Measurements from ENCODE around the gene DKK3.

Gene DKK3

DNA sequence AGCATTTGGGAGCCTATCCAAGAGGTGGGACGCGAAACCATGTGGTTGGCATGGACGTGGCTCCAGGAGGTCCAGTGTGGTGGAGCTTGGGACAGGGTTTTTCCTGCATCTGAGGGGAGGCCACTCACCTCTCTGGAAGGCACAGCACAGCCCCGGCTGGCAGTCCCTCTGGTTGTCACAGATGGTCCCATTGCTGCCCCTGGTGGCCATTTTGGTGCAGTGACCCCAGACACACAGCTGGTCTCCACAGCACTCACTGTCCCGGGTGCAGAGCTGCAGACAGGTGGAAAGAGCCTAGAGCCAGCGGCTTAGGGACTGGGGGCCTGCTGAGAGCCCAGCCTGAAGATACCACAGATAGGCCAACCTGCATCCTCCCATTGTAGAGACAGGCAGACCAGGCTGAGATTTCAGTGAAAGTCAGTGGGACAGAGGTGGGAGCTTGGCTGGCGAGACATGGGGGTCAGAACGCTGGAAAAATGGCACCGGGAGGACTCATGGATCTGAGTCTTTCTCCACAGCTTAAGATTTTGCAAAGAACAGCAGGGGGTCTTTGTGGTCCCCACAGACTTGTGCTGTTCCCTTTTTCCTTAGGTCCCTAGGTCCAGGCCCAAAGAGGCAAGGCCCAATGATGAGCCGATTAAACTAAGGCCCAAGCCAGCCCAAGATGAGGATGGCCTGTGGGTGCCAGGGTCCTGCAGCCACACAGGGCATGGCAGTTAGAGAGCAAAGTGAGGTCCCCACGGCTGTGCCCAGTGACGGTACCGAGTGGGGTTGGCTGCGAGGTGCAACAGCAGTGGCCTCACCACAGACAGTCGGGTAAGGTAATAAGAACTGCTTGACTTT, 41.4 kb downstream of the DKK3 start:
- Histone ChIP-seq H3K79me2 (ENCODE audit: insufficient read depth, low read depth) (no peaks in the 10 kb centered on the region), H3K4me3 (IDR thresholded peaks at IDR 0.05; ENCODE audit: insufficient read depth, low read depth, low read length) (no peak overlapping the region), H4K20me1 (ENCODE audit: insufficient read depth) (no peaks in the 10 kb centered on the region), H3K9ac (no peak overlapping the region), H3K27ac (no peak overlapping the region), H3K27me3 (ENCODE audit: insufficient read depth, low read depth) (no peaks in the 10 kb centered on the region), H2AFZ (ENCODE audit: low read depth) (no peak overlapping the region; the same call in 1 of the 2 replicates), H3K4me2 (no peak overlapping the region), H3K4me1 (ENCODE audit: low read depth, poor library complexity, severe bottlenecking) (no peaks in the 10 kb centered on the region), H3K36me3 (ENCODE audit: insufficient read depth) (no peaks in the 10 kb centered on the region)
- TF ChIP-seq CTCF (conservative IDR thresholded peaks at IDR 0.05; ENCODE audit: low read depth, low read length): peak; percentile 89

DNA sequence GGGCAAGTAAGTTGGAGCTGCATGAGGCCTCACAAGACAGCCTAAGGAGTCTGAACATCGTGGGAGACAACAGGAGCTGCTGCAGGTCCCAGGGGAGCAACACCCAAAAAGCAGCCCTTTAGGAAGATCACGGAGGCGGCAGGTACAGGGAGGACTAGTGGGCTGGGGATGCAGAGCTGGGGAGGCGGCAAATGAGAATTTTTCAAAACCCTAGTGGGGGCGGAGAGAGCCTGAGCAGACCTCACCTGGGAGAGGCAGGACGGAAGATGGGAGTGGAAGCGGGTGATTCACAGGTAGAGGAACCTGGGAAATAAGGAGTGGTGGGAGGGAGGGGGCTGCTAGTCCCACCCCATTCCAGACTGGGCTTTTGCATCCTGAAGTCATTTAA, 42.1 kb downstream of the DKK3 start:
- H3K27ac ChIP-seq: no peak overlapping the region
- H3K4me3 ChIP-seq (IDR thresholded peaks at IDR 0.05; ENCODE audit: insufficient read depth, low read depth, low read length): no peak overlapping the region
- TF ChIP-seq CTCF (conservative IDR thresholded peaks at IDR 0.05; ENCODE audit: low read depth, low read length): no peak
- H3K4me1 ChIP-seq (ENCODE audit: low read depth, poor library complexity, severe bottlenecking): no peaks in the 10 kb centered on the region
- H3K9ac ChIP-seq: no peak overlapping the region
- H2AFZ ChIP-seq (ENCODE audit: low read depth): no peak overlapping the region; the same call in 1 of the 2 replicates
- H3K4me2 ChIP-seq: no peak overlapping the region
- H3K36me3 ChIP-seq (ENCODE audit: insufficient read depth): no peaks in the 10 kb centered on the region
- H3K27me3 ChIP-seq (ENCODE audit: insufficient read depth, low read depth): no peaks in the 10 kb centered on the region
- no peaks in the 10 kb centered on the region for H3K79me2 ChIP-seq (ENCODE audit: insufficient read depth, low read depth)
- no peaks in the 10 kb centered on the region for H4K20me1 ChIP-seq (ENCODE audit: insufficient read depth)

DNA sequence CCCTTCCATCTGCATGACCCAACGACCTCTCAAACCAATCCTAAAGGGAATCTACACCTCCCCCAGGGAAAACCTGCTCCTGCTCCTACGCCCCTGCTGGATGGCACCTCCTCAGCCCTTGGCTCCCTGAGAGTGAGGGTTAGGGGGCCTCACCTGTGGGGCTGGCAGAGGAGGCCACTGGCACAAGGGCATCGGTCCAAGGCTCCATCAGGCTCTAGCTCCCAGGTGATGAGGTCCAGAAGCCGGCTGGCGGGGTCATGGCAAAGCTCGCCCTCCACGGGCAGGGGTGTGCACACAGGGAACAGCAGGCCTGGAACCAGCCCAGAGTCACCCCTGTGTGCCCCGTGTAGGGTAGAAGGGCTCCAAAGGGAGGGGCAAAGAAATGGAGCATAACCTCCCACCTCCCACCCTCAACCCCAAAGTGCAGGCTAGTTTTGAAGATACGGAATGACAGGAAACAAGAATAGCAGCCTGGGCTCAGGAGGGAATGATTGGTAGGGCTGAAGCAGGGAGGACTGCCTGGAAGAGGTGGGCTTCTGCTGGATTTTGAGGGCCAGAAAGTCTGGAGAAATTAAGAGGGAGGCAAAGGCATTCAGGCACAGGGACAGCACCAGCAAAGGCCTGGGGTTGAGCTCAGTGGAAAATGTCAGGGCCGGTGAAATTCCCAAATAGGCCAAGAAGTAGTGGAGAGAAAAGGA, 42.6 kb downstream of the DKK3 start:
- Histone ChIP-seq H4K20me1 (ENCODE audit: insufficient read depth) (no peaks in the 10 kb centered on the region), H3K9ac (no peak overlapping the region), H3K4me1 (ENCODE audit: low read depth, poor library complexity, severe bottlenecking) (no peaks in the 10 kb centered on the region), H3K79me2 (ENCODE audit: insufficient read depth, low read depth) (no peaks in the 10 kb centered on the region), H3K4me3 (IDR thresholded peaks at IDR 0.05; ENCODE audit: insufficient read depth, low read depth, low read length) (no peak overlapping the region), H3K36me3 (ENCODE audit: insufficient read depth) (no peaks in the 10 kb centered on the region), H3K27ac (no peak overlapping the region), H2AFZ (ENCODE audit: low read depth) (no peak overlapping the region), H3K4me2 (no peak overlapping the region), H3K27me3 (ENCODE audit: insufficient read depth, low read depth) (no peaks in the 10 kb centered on the region)
- no peak for TF ChIP-seq CTCF (conservative IDR thresholded peaks at IDR 0.05; ENCODE audit: low read depth, low read length)

- no peak for TF ChIP-seq CTCF (conservative IDR thresholded peaks at IDR 0.05; ENCODE audit: low read depth, low read length)
- Histone ChIP-seq H3K4me1 (ENCODE audit: low read depth, poor library complexity, severe bottlenecking) (peaks cover 4% of the 10 kb centered on the region), H3K27ac (no peak overlapping the region), H3K36me3 (ENCODE audit: insufficient read depth) (no peaks in the 10 kb centered on the region), H3K27me3 (ENCODE audit: insufficient read depth, low read depth) (no peaks in the 10 kb centered on the region), H3K9ac (no peak overlapping the region), H3K79me2 (ENCODE audit: insufficient read depth, low read depth) (no peaks in the 10 kb centered on the region), H3K4me3 (IDR thresholded peaks at IDR 0.05; ENCODE audit: insufficient read depth, low read depth, low read length) (no peak overlapping the region), H2AFZ (ENCODE audit: low read depth) (no peak overlapping the region), H4K20me1 (ENCODE audit: insufficient read depth) (no peaks in the 10 kb centered on the region), H3K4me2 (no peak overlapping the region)
These were observed 43.2 kb downstream of the DKK3 start for GRCh38 chr11:11965192-11965591.
